OCI-LY1 (cell line): ENCODE data around the gene ATP8B2.

ENCODE experiments used
- CTCF ChIP-seq: fragments of 200-600 bp; sonication (generic), shearing (Covaris generic); IDR thresholded peaks from 2 replicates; pipeline ENCODE4 v1.5.1; 2017; ENCODE audit warnings: mild to moderate bottlenecking, antibody characterized with exemption, low read length, moderate library complexity, mixed read lengths
- EZH2 ChIP-seq: fragments of 200-600 bp; sonication (generic), shearing (Covaris generic); IDR thresholded peaks from 2 replicates; pipeline ENCODE4 v1.8.0; 2017; ENCODE audit warnings: borderline replicate concordance, mixed run types, mild to moderate bottlenecking, antibody characterized with exemption, low read length, moderate library complexity, mixed read lengths

GRCh38 chr1:154330669-154331068 lies 5.3 kb downstream of the ATP8B2 start:
- TF ChIP-seq CTCF (no peak), EZH2 (no peak)
